Subcutaneous abdominal adipose tissue (tissue), 5 donors: ENCODE results near the gene PRKCE.

Source experiments
- H3K27ac ChIP-seq: one replicate; pipeline ENCODE4 v1.7.0; 2013; ENCODE audit warnings: low read depth, mild to moderate bottlenecking, inconsistent platforms, low read length, moderate library complexity
- H3K27me3 ChIP-seq, 5 donors: one replicate each; pipeline ENCODE4 v1.7.0; 2013; ENCODE audit warnings: low read length in 5 of 5, inconsistent platforms in 1 of 5; ENCODE audit not compliant: control insufficient read depth in 5 of 5, insufficient read depth in 4 of 5
- H3K36me3 ChIP-seq, 5 donors: one replicate each; pipeline ENCODE4 v1.7.0; 2013; ENCODE audit warnings: low read length in 5 of 5; ENCODE audit not compliant: control insufficient read depth in 5 of 5, insufficient read depth in 5 of 5
- H3K4me1 ChIP-seq, 5 donors: one replicate each; pipeline ENCODE4 v1.7.0; 2013; ENCODE audit warnings: low read length in 5 of 5, mild to moderate bottlenecking in 3 of 5, moderate library complexity in 1 of 5; ENCODE audit not compliant: control insufficient read depth in 5 of 5, insufficient read depth in 5 of 5
- H3K4me3 ChIP-seq, 5 donors: one replicate each; pipeline ENCODE4 v1.7.0; 2013; ENCODE audit warnings: low read length in 5 of 5, low read depth in 1 of 5
- H3K9ac ChIP-seq, 5 donors: one replicate each; pipeline ENCODE4 v1.7.0; 2013; ENCODE audit warnings: low read length in 5 of 5, mild to moderate bottlenecking in 4 of 5, moderate library complexity in 3 of 5
- H3K9me3 ChIP-seq, 5 donors: one replicate each; pipeline ENCODE4 v1.7.0; 2013; ENCODE audit warnings: low read length in 5 of 5; ENCODE audit not compliant: control insufficient read depth in 5 of 5
- donor health status: healthy.
- donor health status: healthy.
- donor health status: healthy.
- donor health status: healthy.
- donor health status: healthy.

The PRKCE gene

DNA sequence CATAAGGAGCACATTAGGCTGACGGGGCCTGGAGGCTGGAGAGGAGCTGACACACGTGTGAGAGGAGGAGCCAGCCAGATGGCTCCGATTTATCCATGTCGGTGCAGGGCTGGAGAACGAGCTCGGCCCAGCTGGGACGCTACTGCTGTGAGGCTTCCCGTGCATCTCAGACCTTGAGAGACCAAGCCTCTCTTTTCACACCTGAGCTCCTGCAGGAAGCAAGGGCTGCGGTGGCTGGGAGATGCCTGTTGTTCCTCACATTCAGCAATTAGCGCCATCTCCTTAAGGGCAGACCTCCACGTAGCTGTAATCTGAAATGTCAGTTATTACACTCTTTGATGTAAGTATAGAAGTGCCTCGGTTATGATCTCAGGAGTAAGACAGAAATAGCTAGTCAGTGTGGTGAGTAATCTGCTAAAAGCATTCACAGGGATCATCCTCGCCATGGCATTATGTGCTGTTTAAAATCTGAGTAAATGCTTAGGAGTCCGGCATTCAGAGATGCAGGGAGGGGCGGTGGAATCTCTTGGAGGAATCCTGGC is 107.9 kb downstream of the PRKCE start:
- H3K9ac ChIP-seq = no peak overlapping the region
- no peaks in the 10 kb centered on the region for H3K9me3 ChIP-seq
- no peaks in the 10 kb centered on the region for H3K27me3 ChIP-seq
- no peaks in the 10 kb centered on the region for H3K36me3 ChIP-seq
- H3K4me3 ChIP-seq = no peak overlapping the region
- no peak overlapping the region for H3K27ac ChIP-seq
- peaks cover 0 to 18% (median 10%) of the 10 kb centered on the region in 5 donors for H3K4me1 ChIP-seq

DNA sequence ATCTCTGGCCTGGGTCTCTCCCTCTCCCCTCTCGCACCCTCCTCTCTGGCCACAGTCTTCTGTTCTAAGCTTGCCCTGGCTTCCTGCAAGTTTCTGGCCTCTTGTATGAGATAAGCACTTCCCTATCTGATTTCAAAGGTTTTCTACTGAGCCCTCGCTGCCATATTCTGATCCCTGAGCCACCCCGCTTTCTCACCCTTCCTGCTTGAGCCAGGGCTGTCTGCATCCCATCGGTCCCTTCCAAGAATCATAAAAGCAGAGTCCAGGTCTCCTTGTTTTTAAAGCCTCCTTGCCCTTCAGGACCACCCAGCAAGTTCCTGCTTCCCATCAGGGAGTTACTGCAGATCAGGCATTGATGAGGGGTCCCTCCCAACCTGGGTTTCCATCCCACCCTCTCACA is 110.2 kb downstream of the PRKCE start:
- Histone ChIP-seq H3K27ac (no peak overlapping the region), H3K4me3 (no peak overlapping the region), H3K4me1 (peaks cover 0 to 33% (median 22%) of the 10 kb centered on the region in 5 donors), H3K36me3 (no peaks in the 10 kb centered on the region), H3K9me3 (no peaks in the 10 kb centered on the region), H3K27me3 (no peaks in the 10 kb centered on the region), H3K9ac (no peak overlapping the region)

DNA sequence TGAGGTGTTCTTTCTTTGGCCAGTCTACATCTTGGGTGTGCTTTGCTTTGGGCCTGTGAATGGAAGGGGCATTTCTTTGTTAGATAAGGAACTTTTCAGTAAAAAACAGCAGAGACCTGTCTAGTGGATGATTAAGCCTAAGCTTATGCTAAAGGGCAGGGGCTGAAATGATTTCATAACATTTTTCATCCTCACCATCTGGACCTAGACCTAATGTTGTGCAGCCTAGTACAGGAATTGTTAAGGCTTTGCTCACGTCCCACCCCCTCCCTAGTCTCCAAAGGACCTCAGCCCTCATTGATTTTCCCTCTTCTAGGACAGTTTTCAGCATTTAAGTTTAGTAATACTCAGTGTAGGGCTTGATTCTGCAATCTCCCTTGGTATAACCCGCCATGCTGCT is 111.8 kb downstream of the PRKCE start:
- H3K9ac ChIP-seq = no peak overlapping the region
- peaks cover 0 to 48% (median 35%) of the 10 kb centered on the region in 5 donors for H3K4me1 ChIP-seq
- H3K36me3 ChIP-seq = no peaks in the 10 kb centered on the region
- H3K27ac ChIP-seq = peak overlapping the region; percentile 1
- no peaks in the 10 kb centered on the region for H3K9me3 ChIP-seq
- H3K4me3 ChIP-seq = no peak overlapping the region
- H3K27me3 ChIP-seq = no peaks in the 10 kb centered on the region

DNA sequence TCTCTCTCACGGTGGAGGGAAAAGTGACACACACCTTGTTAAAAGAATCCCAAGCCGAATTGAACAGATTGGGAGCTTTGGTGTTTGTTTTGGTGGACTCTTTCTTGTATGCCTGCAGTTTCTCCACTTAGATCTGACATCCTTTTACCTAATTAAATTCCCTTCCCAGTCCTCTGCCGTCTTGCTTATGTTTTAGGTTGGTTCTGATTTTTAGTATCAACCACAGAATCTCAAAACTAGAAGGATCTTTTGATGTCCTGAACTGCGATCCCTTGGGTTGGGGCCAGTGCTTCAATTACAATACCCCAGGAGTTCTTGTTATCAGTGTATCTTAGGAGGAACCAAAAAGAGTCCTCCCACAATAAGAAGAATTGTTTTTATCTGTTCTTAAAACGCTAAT is 112.3 kb downstream of the PRKCE start:
- peaks cover 0 to 46% (median 37%) of the 10 kb centered on the region in 5 donors for H3K4me1 ChIP-seq
- H3K36me3 ChIP-seq = no peaks in the 10 kb centered on the region
- peak overlapping the region; percentile 1 for H3K27ac ChIP-seq
- H3K9me3 ChIP-seq = no peaks in the 10 kb centered on the region
- H3K27me3 ChIP-seq = no peaks in the 10 kb centered on the region
- no peak overlapping the region for H3K4me3 ChIP-seq
- no peak overlapping the region for H3K9ac ChIP-seq

DNA sequence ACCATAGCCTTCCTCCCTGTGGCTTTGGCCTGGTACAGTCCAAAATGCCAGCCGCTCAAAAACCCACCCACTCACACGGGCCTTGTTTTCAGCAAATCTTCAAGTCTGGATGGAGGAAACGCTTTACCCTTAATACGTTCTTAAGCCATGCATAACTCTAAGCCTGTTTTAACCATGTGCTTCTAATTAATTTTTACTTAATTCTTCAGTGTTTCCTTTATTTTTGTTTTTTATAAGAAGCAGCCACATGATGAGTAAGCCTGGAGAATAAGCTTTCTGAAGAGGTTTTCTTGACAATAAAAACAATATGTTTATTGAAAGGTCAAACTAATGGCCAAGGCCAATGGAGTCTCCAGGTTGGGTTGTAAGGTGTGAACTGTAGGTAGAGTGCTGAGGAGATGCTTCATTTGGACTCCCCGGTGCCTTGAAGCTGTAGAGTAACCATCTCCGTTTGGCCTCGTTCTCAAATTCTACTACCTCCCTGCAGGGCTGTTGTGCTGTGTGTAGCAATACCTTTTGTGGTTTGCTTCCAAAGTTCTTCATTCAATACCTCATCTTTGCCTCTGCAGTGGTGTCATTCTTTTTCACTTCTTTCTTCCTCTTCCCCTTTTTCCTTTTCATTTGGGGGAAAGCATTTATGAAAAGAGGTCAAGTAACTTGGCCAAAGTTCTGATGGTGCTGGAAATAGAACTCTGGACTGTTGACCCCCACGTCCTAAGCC is 113.7 kb downstream of the PRKCE start:
- no peak overlapping the region for H3K9ac ChIP-seq
- H3K4me1 ChIP-seq = peaks cover 0 to 46% (median 37%) of the 10 kb centered on the region in 5 donors
- no peak overlapping the region for H3K4me3 ChIP-seq
- no peak overlapping the region for H3K27ac ChIP-seq
- H3K27me3 ChIP-seq = no peaks in the 10 kb centered on the region
- no peaks in the 10 kb centered on the region for H3K9me3 ChIP-seq
- no peaks in the 10 kb centered on the region for H3K36me3 ChIP-seq

DNA sequence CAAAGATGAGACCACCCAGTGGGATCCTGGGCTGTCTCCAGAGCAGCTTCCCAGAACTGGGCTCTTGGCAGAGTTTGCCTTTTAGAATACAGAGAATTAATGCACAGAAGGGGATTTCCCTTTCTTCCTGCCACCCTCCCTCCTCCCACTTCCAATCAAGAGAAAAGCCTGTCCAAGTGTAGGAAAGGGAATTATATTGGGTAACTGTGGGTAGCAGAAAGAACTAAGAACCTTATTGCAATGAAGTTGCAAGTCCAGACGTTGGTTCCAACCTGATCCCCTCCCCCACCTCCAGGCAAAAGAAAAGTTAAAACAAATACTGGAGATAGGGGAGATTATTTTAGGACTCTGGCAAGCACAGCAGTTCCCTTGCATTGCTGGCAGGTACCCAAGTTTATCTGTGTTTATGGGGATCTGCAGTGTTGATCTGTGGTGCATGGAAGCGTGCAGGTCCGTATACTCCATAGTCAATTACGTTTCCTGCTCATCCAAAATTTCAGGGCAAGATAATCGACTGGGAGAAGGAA is 114.3 kb downstream of the PRKCE start:
- H3K4me3 ChIP-seq = no peak overlapping the region
- H3K36me3 ChIP-seq = no peaks in the 10 kb centered on the region
- H3K27me3 ChIP-seq = no peaks in the 10 kb centered on the region
- H3K9me3 ChIP-seq = no peaks in the 10 kb centered on the region
- peak overlapping the region in 1 of 5 donors; percentile 42 for H3K9ac ChIP-seq
- peaks cover 0 to 46% (median 37%) of the 10 kb centered on the region in 5 donors for H3K4me1 ChIP-seq
- H3K27ac ChIP-seq = no peak overlapping the region

DNA sequence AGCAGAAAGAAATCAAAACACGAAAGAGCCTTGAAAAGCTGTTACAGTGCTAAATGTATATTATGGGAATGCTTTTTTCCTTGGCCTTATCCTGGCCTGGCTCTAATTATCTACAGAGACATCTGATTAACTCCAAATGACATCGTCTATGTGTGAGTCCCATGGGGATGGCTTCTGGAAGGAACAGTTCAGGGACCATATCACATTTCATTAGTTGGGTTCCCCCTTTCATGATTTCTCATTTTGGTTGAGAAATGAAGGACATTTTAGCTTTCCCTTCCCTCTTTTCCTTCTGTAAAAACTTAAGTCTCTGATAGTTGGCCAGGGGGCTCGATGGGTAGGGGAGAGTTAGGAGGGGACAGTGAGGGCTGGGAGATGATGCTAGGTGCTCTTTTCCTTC is 116.7 kb downstream of the PRKCE start:
- no peak overlapping the region for H3K27ac ChIP-seq
- H3K27me3 ChIP-seq = no peaks in the 10 kb centered on the region
- no peak overlapping the region for H3K9ac ChIP-seq
- no peaks in the 10 kb centered on the region for H3K36me3 ChIP-seq
- no peak overlapping the region for H3K4me3 ChIP-seq
- H3K4me1 ChIP-seq = peaks cover 4 to 58% (median 47%) of the 10 kb centered on the region in 5 donors
- no peaks in the 10 kb centered on the region for H3K9me3 ChIP-seq

DNA sequence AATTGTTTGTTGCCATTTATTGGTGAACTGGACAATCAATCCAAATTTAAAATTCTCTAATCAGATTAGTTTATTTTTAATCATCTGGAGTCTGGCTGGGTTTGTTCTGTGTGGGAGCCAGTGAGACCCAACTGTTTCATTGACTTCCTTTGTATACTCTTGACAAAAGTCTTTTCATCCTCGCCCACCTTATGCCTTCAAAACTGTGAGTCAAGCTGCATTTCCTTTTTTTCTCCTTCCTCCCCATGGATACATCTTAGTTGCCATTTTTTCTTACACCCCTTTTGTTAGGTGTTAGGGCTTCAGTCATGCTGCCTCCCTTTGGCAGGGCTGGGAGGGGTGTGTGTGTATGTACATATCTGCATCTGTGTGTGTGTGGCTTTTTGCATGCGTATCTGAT is 117.6 kb downstream of the PRKCE start:
- no peak overlapping the region for H3K9ac ChIP-seq
- no peak overlapping the region for H3K27ac ChIP-seq
- no peaks in the 10 kb centered on the region for H3K27me3 ChIP-seq
- H3K36me3 ChIP-seq = no peaks in the 10 kb centered on the region
- H3K4me3 ChIP-seq = no peak overlapping the region
- no peaks in the 10 kb centered on the region for H3K9me3 ChIP-seq
- H3K4me1 ChIP-seq = peaks cover 4 to 50% (median 40%) of the 10 kb centered on the region in 5 donors

DNA sequence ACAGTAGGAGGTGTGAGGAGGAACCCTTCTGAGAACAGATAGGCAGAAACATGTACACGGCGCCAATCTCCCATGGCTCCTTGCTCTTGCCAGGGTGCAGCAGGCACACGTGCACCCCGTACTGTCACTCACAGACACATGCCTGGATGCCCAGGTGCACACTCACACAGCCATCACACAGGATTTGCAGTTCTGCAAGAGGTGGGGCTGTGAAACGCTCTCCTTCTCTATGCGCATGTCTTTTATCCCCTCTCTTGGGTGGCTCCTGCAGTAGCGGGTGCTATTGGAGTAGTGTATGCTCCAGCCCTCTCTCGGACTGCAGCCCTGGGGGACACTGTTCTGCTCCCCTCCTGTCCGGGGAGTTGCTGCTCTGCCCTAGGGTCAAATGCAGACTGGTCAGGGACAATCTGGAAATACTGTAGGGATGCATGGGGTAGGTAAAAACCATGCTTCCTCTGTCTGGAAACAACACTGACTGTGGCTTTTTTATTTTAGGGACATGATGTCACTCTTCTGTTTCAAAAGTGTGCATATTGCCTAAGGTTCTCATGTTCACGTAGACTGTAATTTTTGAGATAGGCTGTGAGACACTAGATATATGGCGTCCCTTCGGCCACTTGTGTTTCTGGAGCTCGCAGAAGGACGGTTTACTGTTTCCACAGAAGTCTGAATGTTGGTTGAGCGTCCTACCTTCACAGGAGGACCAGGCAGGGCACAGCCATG is 118.5 kb downstream of the PRKCE start:
- Histone ChIP-seq H3K36me3 (no peaks in the 10 kb centered on the region), H3K9ac (no peak overlapping the region), H3K27me3 (no peaks in the 10 kb centered on the region), H3K4me1 (peaks cover 8 to 47% (median 42%) of the 10 kb centered on the region in 5 donors), H3K27ac (no peak overlapping the region), H3K4me3 (no peak overlapping the region), H3K9me3 (no peaks in the 10 kb centered on the region)

DNA sequence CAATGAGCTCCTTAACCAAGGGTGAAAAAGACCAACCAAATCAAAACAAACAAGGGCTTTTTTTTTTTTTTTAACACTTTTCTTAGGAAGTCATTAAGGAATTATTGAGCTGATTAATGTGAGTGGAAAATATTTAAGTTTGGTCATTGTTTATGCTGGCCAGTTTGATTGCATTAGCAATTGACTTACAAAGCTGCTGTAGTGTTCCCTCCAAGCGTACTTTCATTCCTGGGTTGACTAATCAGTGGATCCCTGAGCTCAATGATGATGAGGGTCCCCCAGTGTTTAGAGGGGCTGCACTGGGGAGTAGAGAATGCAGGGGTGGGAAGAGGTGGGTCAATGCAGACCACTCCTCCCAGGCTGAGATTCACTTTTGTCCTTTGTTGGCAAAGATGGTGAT is 119.3 kb downstream of the PRKCE start:
- Histone ChIP-seq H3K27me3 (no peaks in the 10 kb centered on the region), H3K27ac (no peak overlapping the region), H3K36me3 (no peaks in the 10 kb centered on the region), H3K9me3 (no peaks in the 10 kb centered on the region), H3K9ac (peak overlapping the region in 1 of 5 donors; percentile 27), H3K4me1 (peaks cover 8 to 41% (median 34%) of the 10 kb centered on the region in 5 donors), H3K4me3 (peak overlapping the region in 3 of 5 donors; percentile 28 to 41 (median 30))
